Caco-2 (cell line): Measurements from ENCODE around the gene ADO. TPM values are rescaled to one million over a fixed set of nuclear protein-coding genes. Genes with fewer than 3 reads are reported as not detected.

ENCODE experiments used
- BruUV-seq: library from RNA; stranded (reverse); fragments of 400-500 nt; replicated peaks from 2 replicates; lab custom pipeline; 2021; lab: Mats Ljungman, UMichigan
- CTCF ChIA-PET: fragments of 300-600 bp; sonication (Branson Sonifier 250); formaldehyde crosslinking; loops from one replicate; lab custom pipeline; 2022; ENCODE audit warnings: antibody characterized with exemption; lab: Charles Lee
- POLR2A ChIA-PET: fragments of 300-600 bp; sonication (Branson Sonifier 250); formaldehyde crosslinking; loops from one replicate; lab custom pipeline; 2022; ENCODE audit warnings: antibody characterized with exemption; lab: Charles Lee
- DNase-seq, 2 experiments: peaks; one replicate each; pipeline versions ENCODE4 v3.0.0 to v3.0.0-alpha.2; 2020 to 2022
- H3K27me3 ChIP-seq: replicated peaks from 2 replicates; pipeline ENCODE4 v1.6.0; 2011; ENCODE audit warnings: low read length; ENCODE audit not compliant: control insufficient read depth, insufficient read depth
- H3K36me3 ChIP-seq: 2 replicates; pipeline ENCODE4 v1.5.1; 2011; ENCODE audit warnings: low read length; ENCODE audit not compliant: control insufficient read depth, insufficient read depth
- H3K4me1 ChIP-seq: fragments of 250-450 bp; sonication (Bioruptor Pico); 2 replicates; pipeline ENCODE4 v1.5.1; 2020; ENCODE audit warnings: mild to moderate bottlenecking
- H3K4me3 ChIP-seq: 2 replicates; pipeline ENCODE4 v1.5.1; 2011; ENCODE audit warnings: low read depth, mild to moderate bottlenecking, control low read depth, low read length
- H3K9me3 ChIP-seq: fragments of 250-450 bp; sonication (Bioruptor Pico); 2 replicates; pipeline ENCODE4 v1.5.1; 2020; ENCODE audit warnings: mild to moderate bottlenecking, moderate library complexity
- H3K27ac Mint-ChIP-seq: one replicate; pipeline ENCODE4 v1.8.0; 2022; ENCODE audit warnings: mixed read lengths; ENCODE audit not compliant: unreplicated experiment
- H3K27me3 Mint-ChIP-seq: one replicate; pipeline ENCODE4 v1.8.0; 2022; ENCODE audit warnings: mixed read lengths; ENCODE audit not compliant: insufficient read depth, unreplicated experiment
- H3K36me3 Mint-ChIP-seq: one replicate; pipeline ENCODE4 v1.8.0; 2022; ENCODE audit warnings: mild to moderate bottlenecking, mixed read lengths; ENCODE audit not compliant: insufficient read depth, unreplicated experiment
- H3K4me1 Mint-ChIP-seq: one replicate; pipeline ENCODE4 v1.8.0; 2022; ENCODE audit warnings: low read depth, mixed read lengths; ENCODE audit not compliant: unreplicated experiment
- H3K4me3 Mint-ChIP-seq: one replicate; pipeline ENCODE4 v1.8.0; 2022; ENCODE audit warnings: mild to moderate bottlenecking, moderate library complexity, mixed read lengths; ENCODE audit not compliant: unreplicated experiment
- H3K9me3 Mint-ChIP-seq: one replicate; pipeline ENCODE4 v1.8.0; 2022; ENCODE audit warnings: mixed read lengths; ENCODE audit not compliant: unreplicated experiment
- CTCF ChIP-seq, 2 experiments: fragments of 200-600 bp in 1 of 2; IDR thresholded peaks; 1 replicate in 1 of 2; 2 replicates in 1 of 2; pipeline versions ENCODE4 v1.5.1 to v1.8.0; 2011 to 2022; ENCODE audit warnings: antibody characterized with exemption in 1 of 2, control low read depth in 1 of 2, inconsistent platforms in 1 of 2, low read depth in 1 of 2, low read length in 1 of 2, mild to moderate bottlenecking in 1 of 2, moderate library complexity in 1 of 2; ENCODE audit not compliant: insufficient read depth in 1 of 2, severe bottlenecking in 1 of 2, unreplicated experiment in 1 of 2
- intact Hi-C: fragments of 100-400 bp; cut with micrococcal nuclease; formaldehyde crosslinking; loops from one replicate; pipeline ENCODE4 v1.10.0; 2022; ENCODE audit not compliant: unreplicated experiment
- total RNA-seq: library from RNA; stranded (reverse); gene quantifications from 2 replicates; pipeline ENCODE4 v1.2.3, GENCODE V29; 2022

ADO gene
- total RNA-seq, 1 experiment from 2014 or later, result 34.1 TPM

GRCh38 chr10:62844280-62845011 is 39.9 kb downstream of the ADO start:
- H3K27me3 Mint-ChIP-seq, result peaks cover 17% of the 10 kb centered on the region
- no peaks in the 10 kb centered on the region for H3K36me3 Mint-ChIP-seq
- H3K9me3 Mint-ChIP-seq, result no peaks in the 10 kb centered on the region

DNA sequence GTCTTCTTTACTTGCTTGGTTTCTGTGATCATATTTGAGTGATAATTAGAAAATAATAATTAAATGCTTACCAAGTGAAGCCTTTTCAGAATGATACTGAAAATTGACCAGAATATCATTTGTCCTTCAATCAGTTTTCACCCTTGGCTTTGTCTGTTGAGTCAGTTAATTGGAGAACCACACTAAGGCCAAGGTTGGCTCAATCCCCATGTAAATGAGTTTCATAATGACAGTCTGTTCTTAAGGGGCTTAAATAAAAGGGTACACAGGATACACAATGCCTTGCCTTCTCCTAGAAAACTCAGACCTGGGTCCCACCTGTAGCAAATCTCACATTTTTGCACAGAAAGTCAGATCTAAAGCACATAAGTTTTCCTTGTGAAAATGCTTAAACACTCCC is 42.9 kb downstream of the ADO start:
- no peak for TF ChIP-seq CTCF (IDR thresholded peaks at IDR 0.05; ENCODE audit: insufficient read depth in 1 of 2, low read depth in 1 of 2, low read length in 1 of 2, severe bottlenecking in 1 of 2, unreplicated experiment in 1 of 2)
- intact Hi-C loops, result no loop called here
- ChIA-PET CTCF (no interaction called here), POLR2A (no interaction called here)
- H3K9me3 Mint-ChIP-seq, result no peaks in the 10 kb centered on the region
- Histone ChIP-seq H3K4me3 (no peak overlapping the region), H3K36me3 (no peaks in the 10 kb centered on the region), H3K4me1 (no peaks in the 10 kb centered on the region), H3K27me3 (no peaks in the 10 kb centered on the region), H3K9me3 (no peaks in the 10 kb centered on the region)
- BruUV-seq, result no TSS peak
- no peak overlapping the region for H3K4me3 Mint-ChIP-seq
- H3K4me1 Mint-ChIP-seq, result no peaks in the 10 kb centered on the region
- no peaks in the 10 kb centered on the region for H3K36me3 Mint-ChIP-seq
- H3K27me3 Mint-ChIP-seq, result peaks cover 15% of the 10 kb centered on the region
- no peak for DNase-seq
- no peak overlapping the region for H3K27ac Mint-ChIP-seq

More at GRCh38 chr10:62844280-62845011, 39.9 kb downstream of the ADO start:
- Histone ChIP-seq H3K27me3 (no peaks in the 10 kb centered on the region), H3K4me1 (no peaks in the 10 kb centered on the region), H3K36me3 (no peaks in the 10 kb centered on the region), H3K4me3 (no peak overlapping the region), H3K9me3 (no peaks in the 10 kb centered on the region)
- BruUV-seq, result no TSS peak
- Mint-ChIP-seq H3K27ac (no peak overlapping the region), H3K4me3 (no peak overlapping the region), H3K4me1 (no peaks in the 10 kb centered on the region)
- no peak for TF ChIP-seq CTCF (IDR thresholded peaks at IDR 0.05; ENCODE audit: insufficient read depth in 1 of 2, low read depth in 1 of 2, low read length in 1 of 2, severe bottlenecking in 1 of 2, unreplicated experiment in 1 of 2)
- no peak for DNase-seq
- intact Hi-C loops, result no loop called here
- ChIA-PET POLR2A (no interaction called here), CTCF (no interaction called here)

DNA sequence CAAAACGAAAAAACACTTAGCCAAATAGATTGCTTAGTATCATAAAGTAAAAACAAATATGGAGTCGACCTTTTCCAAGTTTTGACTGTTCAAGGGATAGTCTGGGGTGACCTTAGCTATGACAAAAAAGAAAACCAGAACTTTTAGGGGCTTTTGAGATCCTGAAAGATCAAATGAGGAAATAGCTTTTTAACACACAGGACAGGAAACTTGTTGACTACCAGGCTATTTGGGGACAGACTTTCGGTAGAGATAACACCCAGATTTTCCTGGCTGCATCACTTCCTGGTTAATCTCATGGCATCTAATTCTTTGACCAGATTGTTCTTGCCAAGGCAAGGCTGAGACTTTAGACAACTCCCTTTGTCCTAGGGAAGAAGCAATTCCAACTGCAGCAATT is 46.1 kb downstream of the ADO start:
- intact Hi-C loops, result no loop called here
- H3K27me3 ChIP-seq, result no peaks in the 10 kb centered on the region
- Mint-ChIP-seq H3K27me3 (peaks cover 19% of the 10 kb centered on the region), H3K36me3 (no peaks in the 10 kb centered on the region), H3K4me3 (no peak overlapping the region), H3K4me1 (no peaks in the 10 kb centered on the region), H3K9me3 (no peaks in the 10 kb centered on the region), H3K27ac (no peak overlapping the region)
- BruUV-seq, result no TSS peak
- H3K4me1 ChIP-seq, result no peaks in the 10 kb centered on the region
- DNase-seq, result no peak
- no peaks in the 10 kb centered on the region for H3K9me3 ChIP-seq
- no peak overlapping the region for H3K4me3 ChIP-seq
- no peaks in the 10 kb centered on the region for H3K36me3 ChIP-seq
- POLR2A ChIA-PET, result no interaction called here
- CTCF ChIA-PET, result no interaction called here
- no peak for TF ChIP-seq CTCF (IDR thresholded peaks at IDR 0.05; ENCODE audit: insufficient read depth in 1 of 2, low read depth in 1 of 2, low read length in 1 of 2, severe bottlenecking in 1 of 2, unreplicated experiment in 1 of 2)
